ENCODE data around the gene PYGB.

Gene PYGB

DNA sequence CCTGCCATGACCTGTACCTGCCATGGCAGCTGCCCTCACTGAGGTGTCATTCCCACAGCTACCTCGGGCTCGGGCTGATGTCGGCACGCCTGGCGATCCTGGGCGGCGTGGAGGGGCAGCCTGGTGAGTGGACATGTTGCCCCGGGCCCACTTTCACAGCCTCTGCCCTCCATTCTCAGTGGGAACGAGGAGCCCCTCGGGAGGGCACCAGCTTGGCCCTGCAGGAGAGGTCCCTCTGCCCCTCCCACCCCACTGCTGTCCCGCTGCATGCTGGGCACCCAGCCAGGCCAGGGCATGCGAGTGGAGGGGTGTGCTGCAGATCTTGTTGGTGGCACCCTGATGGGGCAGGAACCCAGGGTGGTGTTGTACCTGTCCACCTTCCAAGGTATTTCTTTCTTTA lies 29.4 kb upstream of the PYGB start:
- in situ Hi-C loops (cut with HindIII; ENCODE audit: low pct_unique_long_range_greater_than_20kb, low sequenced_read_pairs): no loop called here
- TF ChIP-seq JUND (IDR thresholded peaks at IDR 0.05; ENCODE audit: low read depth): no peak
- DNase-seq (ENCODE audit: low read depth in 1 of 2, low spot score in 1 of 2): no peak

DNA sequence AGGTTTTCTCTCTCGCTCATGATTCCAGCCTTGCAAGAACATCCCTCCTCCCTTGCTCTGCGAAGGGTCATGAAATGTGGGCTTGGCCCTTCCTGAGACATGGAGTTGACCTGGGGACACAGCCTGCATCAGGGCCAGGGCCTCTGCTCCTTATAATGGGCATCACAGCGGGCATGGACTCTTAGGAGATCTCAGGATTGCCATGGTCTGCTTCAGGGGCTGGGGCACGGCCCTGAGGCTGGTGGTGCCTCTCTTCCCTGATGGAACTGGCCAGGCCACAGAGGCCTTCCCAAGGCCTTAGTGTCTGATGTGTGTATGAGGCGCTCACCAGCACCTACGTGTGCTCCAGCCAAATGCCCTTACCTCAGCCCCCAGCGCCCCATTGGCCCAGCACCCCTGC lies 28.5 kb upstream of the PYGB start:
- in situ Hi-C loops (cut with HindIII; ENCODE audit: low pct_unique_long_range_greater_than_20kb, low sequenced_read_pairs): no loop called here
- no peak for TF ChIP-seq JUND (IDR thresholded peaks at IDR 0.05; ENCODE audit: low read depth)
- no peak for DNase-seq (ENCODE audit: low read depth in 1 of 2, low spot score in 1 of 2)

DNA sequence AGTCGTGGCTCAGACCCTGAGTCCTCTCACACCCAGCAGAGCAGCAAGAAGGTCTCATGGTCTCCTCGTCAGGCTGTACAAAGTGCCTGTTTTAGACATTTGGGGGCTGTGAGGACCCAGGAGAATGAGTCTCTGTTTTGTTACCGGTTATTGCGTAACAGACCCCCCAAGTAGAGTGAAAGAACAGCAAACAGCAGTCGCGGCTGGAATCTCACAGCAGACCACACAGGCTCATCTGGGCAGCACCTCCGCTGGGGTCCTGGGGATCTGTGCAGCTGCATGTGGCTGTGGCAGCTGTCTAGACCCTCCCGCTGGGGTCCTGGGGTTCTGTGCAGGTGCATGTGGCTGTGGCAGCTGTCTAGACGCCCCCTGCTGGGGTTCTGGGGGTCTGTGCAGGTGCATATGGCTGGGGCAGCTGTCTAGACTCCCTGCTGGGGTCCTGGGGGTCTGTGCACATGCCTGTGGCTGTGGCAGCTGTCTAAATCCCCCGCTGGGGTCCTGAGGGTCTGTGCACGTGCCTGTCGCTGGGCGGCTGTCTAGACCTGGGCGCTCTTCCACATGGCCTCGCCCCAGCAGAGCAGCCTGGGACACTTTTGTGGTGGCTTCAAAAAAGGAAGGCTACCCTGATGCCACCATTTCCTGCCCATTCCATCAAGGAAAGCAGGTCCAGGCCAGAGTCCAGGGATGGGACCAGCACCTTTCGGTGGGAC lies 27.7 kb upstream of the PYGB start:
- TF ChIP-seq JUND (IDR thresholded peaks at IDR 0.05; ENCODE audit: low read depth): no peak
- no peak for DNase-seq (ENCODE audit: low read depth in 1 of 2, low spot score in 1 of 2)
- in situ Hi-C loops (cut with HindIII; ENCODE audit: low pct_unique_long_range_greater_than_20kb, low sequenced_read_pairs): no loop called here

DNA sequence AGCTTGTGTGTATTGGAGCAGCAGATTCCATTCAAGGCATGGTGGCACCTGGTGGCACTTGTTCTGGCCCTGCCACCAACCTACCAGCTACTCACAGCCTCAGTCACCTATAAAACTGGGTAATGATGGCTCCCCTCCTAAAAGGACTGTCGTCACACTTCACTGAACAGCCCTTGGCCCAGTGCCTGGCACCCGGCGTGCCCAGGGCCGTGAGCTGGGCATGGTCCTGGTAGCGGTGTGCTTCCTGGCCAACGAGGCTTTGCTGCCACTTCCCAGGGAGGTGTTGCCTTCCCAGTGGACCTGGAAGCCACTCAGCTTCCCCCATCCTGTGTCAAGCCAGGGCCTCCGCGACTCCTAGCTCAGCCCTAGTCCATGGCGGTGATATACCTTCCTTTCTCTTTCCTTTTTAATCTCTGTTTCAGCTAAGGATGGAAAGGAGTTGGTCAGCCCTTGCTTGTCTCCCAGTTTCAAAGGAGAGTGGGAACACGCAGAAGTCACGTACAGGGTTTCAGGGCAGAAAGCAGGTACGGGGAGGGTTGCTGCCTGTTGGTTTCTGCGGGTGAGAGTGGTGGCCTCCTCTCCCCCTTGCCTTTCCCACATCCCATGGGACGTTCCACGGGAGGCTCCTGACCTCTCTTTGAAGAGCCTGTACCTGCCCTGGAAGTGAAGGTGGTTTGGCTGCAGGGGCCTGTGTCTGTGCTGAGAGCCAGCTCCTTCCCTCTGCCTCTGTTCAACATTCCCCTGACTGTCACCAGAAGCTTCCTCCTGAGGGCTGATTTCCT lies 26.9 kb upstream of the PYGB start:
- in situ Hi-C loops (cut with HindIII; ENCODE audit: low pct_unique_long_range_greater_than_20kb, low sequenced_read_pairs): no loop called here
- no peak for TF ChIP-seq JUND (IDR thresholded peaks at IDR 0.05; ENCODE audit: low read depth)
- no peak for DNase-seq (ENCODE audit: low read depth in 1 of 2, low spot score in 1 of 2)

DNA sequence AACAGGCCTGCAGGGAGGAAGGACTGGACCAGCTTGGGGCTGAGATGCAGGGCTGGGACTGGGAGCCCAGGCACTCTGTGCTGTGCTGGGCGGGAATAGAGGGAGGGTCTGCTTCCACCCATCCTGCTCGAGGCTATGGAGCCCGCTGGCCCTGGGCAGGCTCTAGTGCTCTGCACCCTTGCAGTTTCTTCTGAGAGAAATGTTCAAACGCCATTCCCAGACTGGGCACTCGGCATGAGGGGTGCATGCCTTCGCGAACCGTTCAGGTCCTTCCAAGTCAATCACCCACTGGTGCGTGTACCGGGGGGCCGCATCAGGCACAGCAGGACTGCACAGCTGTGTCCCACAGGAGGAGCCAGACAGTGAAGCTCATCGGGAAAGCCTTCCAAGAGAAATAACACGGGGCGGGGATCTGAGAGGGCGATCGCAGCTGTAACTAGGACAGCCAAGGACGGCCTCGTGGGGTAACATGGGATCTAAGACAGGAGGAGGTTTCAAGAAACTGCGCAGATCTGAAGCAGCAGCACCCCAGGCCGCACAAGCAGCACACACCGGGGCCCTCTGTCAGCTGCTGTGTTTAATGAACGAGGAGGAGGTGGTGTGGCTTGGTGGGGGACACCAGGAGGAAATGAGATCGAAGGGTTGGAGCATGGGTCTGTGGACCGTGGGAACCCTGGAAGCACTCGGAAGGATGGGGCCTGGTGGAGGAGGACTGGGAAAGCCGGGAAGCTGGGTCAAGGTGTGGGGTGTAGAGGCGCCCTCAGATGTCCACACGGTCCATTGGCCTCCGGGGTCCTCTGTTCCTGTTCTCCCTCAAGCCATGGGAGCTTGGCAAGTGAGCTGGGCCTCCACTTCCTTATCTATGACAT lies 26.1 kb upstream of the PYGB start:
- no peak for DNase-seq (ENCODE audit: low read depth in 1 of 2, low spot score in 1 of 2)
- TF ChIP-seq JUND (IDR thresholded peaks at IDR 0.05; ENCODE audit: low read depth): no peak
- in situ Hi-C loops (cut with HindIII; ENCODE audit: low pct_unique_long_range_greater_than_20kb, low sequenced_read_pairs): no loop called here

DNA sequence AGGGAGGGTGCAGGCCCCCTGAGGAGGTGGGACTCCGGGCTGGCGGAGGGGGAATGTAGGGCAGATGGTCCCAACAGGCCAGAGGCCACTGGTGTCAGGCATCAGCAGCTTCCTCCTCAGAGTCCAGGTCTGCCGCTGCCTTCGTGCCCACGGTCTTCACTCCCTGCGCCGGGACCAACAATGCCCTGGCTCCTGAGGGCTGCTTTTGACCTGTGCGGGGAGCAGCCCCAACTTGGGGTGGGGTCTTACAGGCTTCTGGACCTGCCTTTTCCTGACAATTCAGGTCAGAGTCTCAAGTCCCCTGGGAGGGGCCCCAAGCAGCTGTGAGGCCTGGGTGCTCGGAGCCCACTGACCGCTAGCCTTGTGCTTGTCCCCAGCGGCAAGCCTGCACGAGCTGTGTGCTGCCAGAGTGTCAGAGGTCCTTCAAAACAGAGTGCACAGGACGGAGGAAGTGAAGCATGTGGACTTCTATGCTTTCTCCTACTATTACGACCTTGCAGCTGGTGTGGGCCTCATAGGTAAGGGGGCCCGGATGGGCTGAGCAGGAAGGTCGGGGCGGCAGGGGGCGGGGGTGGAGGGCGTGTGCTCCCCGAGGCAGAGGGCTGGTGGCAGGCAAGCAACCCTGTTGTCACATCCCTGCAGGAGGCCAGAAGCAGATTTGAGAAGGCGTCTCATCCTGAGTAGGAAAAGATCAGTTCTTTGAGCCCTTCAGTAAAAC lies 25.3 kb upstream of the PYGB start:
- TF ChIP-seq JUND (IDR thresholded peaks at IDR 0.05; ENCODE audit: low read depth): no peak
- in situ Hi-C loops (cut with HindIII; ENCODE audit: low pct_unique_long_range_greater_than_20kb, low sequenced_read_pairs): no loop called here
- DNase-seq (ENCODE audit: low read depth in 1 of 2, low spot score in 1 of 2): no peak

DNA sequence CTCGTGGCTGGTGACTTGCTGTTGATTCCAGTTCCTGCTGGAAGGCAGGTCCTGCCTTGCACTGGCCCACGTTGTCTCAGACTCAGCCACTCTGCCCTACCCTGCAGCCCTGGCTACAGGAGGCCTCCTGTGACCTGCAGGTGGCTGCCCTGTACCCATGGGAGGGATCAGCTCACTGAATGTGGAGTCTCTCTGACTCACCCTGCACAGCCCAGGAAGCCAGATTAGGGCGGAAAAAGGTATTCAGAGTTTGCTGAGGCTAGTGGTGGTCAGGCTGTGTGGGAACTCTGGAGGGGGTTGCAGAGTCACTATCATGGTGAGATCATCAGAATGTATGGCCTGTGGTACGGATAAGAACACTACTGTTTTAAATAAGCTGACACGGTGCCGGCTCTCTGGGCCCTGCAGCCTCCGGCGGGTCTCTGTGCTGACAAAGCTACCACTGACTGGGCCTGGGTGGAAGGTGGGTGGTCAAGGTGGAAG lies 24.7 kb upstream of the PYGB start:
- TF ChIP-seq JUND (IDR thresholded peaks at IDR 0.05; ENCODE audit: low read depth): no peak
- in situ Hi-C loops (cut with HindIII; ENCODE audit: low pct_unique_long_range_greater_than_20kb, low sequenced_read_pairs): no loop called here
- no peak for DNase-seq (ENCODE audit: low read depth in 1 of 2, low spot score in 1 of 2)

DNA sequence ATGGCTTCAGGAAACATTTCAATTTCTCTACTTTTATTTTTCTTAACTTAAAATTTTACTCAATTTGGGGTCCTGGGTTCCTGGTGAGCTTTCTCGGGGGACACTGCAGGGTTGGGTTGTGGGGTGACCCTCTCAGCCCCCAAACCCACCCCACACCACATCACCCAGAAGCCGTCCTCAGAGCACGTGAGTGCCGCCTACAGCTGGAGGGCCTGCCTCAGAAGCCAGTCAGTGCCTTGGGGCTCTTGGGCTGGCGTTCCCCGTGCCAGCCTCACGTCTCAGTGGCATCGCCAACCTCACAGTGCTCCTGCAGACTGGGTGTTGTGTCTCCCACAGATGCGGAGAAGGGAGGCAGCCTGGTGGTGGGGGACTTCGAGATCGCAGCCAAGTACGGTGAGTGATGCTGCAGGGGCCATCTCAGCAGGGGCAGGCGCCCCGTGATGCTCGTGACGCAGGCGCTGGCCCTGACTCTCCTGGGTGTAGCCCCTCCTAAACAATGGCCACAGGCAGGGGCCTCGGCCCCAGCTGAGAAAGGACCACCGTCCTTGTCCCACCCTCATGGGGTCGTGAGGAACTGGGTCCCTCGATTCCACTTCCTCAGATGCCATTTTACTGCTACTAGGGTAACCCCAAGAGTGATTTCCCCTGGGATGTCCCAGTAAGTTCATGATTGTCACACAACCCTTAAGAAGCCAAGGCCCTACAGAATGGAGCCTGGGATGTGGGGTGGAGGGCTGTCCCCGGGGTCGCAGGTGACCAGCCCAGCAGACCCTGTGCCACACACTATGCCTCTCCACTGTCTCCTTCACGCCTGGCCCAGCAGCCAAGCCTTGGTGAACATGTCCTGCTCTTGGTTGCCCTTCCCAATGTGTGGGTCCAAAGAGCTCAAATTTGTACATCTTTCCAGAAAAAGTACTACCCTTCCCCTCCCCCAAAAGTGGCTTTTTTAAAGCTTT lies 23.8 kb upstream of the PYGB start:
- no peak for TF ChIP-seq JUND (IDR thresholded peaks at IDR 0.05; ENCODE audit: low read depth)
- in situ Hi-C loops (cut with HindIII; ENCODE audit: low pct_unique_long_range_greater_than_20kb, low sequenced_read_pairs): no loop called here
- DNase-seq (ENCODE audit: low read depth in 1 of 2, low spot score in 1 of 2): no peak

DNA sequence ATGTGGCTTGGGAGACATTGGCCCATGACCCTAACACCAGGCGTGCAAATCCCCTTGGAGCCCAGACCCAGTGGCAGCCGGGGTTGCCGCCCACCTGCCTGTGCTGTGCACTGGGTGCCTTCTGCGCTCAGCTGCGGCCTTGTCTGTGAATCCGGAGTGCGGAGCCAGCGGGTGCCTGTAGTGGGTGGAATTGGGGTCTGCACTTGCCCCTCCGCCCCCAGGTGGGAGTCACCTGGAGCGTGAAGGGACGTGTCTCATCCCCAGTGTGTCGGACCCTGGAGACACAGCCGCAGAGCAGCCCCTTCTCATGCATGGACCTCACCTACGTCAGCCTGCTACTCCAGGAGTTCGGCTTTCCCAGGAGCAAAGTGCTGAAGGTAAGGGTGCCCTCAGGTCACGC lies 22.9 kb upstream of the PYGB start:
- no peak for TF ChIP-seq JUND (IDR thresholded peaks at IDR 0.05; ENCODE audit: low read depth)
- DNase-seq (ENCODE audit: low read depth in 1 of 2, low spot score in 1 of 2): no peak
- in situ Hi-C loops (cut with HindIII; ENCODE audit: low pct_unique_long_range_greater_than_20kb, low sequenced_read_pairs): no loop called here

DNA sequence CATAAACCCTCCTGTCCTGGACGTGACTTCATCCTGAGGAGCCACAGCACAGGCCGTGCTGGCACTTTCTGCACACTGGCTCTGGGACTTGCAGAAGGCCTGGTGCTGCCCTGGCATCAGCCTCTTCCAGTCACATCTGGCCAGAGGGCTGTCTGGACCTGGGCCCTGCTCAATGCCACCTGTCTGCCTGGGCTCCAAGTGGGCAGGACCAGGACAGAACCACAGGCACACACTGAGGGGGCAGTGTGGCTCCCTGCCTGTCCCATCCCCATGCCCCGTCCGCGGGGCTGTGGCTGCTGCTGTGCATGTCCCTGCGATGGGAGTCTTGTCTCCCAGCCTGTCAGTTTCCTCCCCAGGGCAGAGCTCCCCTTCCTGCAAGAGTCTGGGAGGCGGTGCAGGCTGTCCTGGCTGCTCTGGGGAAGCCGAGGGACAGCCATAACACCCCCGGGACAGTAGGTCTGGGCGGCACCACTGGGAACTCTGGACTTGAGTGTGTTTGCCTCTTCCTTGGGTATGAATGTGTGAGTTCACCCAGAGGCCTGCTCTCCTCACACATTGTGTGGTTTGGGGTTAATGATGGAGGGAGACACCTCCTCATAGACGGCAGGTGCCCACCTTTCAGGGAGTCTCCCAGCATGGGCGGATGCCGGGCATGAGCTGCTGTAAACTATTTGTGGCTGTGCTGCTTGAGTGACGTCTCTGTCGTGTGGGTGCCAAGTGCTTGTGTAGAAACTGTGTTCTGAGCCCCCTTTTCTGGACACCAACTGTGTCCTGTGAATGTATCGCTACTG lies 22.0 kb upstream of the PYGB start:
- in situ Hi-C loops (cut with HindIII; ENCODE audit: low pct_unique_long_range_greater_than_20kb, low sequenced_read_pairs): no loop called here
- no peak for DNase-seq (ENCODE audit: low read depth in 1 of 2, low spot score in 1 of 2)
- no peak for TF ChIP-seq JUND (IDR thresholded peaks at IDR 0.05; ENCODE audit: low read depth)

Data from T47D (cell line).